ENCODE measurements around the gene GSKIP.
A peak's percentile ranks its signal among the peaks of the same experiment; 100 is the strongest.

Gene GSKIP

DNA sequence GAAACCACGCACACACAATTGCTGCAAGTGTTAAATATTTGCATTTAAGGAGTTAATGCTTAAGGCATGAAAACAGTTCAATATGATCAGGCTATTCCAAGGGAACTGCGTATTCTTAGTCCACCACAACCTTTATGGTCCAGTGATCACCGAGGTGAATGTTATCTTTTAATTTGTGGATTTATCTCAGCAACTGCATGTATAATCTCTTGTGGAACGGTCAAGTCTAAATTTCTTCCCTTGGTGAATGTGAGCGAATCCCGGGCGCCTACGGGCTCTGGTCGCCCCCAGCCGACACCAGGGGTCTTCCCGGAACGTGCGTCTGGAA, 27.6 kb downstream of the GSKIP start:
- ChIA-PET CTCF (no interaction called here), POLR2A (interaction anchor here (0.6 to 1.4 kb wide), 5 partner anchors 9 to 944 kb away, joined by 3 read pairs; no protein-coding TSS in a partner anchor)
- H3K36me3 ChIP-seq (ENCODE audit: control insufficient read depth in 2 of 2, insufficient read depth in 1 of 2, low read length in 2 of 2) = peaks cover 3 to 5% of the 10 kb centered on the region in 2 experiments; a peak in 2 of 3 replicates
- H3K4me1 ChIP-seq (ENCODE audit: control insufficient read depth, insufficient read depth, low read length) = no peaks in the 10 kb centered on the region; the same call in 1 of the 2 replicates
- peak overlapping the region; percentile 59 for H3K4me3 ChIP-seq (ENCODE audit: low read depth, low read length)
- H3K27ac ChIP-seq (ENCODE audit: extremely low read depth, low read depth, low read length) = peak overlapping the region; percentile 3; the same call in 1 of the 2 replicates
- no peaks in the 10 kb centered on the region for H3K9me3 ChIP-seq (ENCODE audit: control insufficient read depth, insufficient read depth, low read depth, low read length)
- TF ChIP-seq, protein P1, sequence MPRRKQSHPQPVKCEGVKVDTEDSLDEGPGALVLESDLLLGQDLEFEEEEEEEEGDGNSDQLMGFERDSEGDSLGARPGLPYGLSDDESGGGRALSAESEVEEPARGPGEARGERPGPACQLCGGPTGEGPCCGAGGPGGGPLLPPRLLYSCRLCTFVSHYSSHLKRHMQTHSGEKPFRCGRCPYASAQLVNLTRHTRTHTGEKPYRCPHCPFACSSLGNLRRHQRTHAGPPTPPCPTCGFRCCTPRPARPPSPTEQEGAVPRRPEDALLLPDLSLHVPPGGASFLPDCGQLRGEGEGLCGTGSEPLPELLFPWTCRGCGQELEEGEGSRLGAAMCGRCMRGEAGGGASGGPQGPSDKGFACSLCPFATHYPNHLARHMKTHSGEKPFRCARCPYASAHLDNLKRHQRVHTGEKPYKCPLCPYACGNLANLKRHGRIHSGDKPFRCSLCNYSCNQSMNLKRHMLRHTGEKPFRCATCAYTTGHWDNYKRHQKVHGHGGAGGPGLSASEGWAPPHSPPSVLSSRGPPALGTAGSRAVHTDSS (tag by site-specific recombination; IDR thresholded peaks at IDR 0.05) = no peak
- TF ChIP-seq ZNF610 (tag by site-specific recombination; IDR thresholded peaks at IDR 0.05; ENCODE audit: borderline replicate concordance) (no peak), ZNF121 (tag by site-specific recombination; IDR thresholded peaks at IDR 0.05) (no peak), ZNF335 (tag by site-specific recombination; conservative IDR thresholded peaks at IDR 0.05) (peak; percentile 90), ZNF391 (tag by site-specific recombination; IDR thresholded peaks at IDR 0.05; ENCODE audit: borderline replicate concordance, low read depth) (no peak), ZNF311 (tag by site-specific recombination; IDR thresholded peaks at IDR 0.05; ENCODE audit: borderline replicate concordance) (no peak)
- TF ChIP-seq, protein P2, sequence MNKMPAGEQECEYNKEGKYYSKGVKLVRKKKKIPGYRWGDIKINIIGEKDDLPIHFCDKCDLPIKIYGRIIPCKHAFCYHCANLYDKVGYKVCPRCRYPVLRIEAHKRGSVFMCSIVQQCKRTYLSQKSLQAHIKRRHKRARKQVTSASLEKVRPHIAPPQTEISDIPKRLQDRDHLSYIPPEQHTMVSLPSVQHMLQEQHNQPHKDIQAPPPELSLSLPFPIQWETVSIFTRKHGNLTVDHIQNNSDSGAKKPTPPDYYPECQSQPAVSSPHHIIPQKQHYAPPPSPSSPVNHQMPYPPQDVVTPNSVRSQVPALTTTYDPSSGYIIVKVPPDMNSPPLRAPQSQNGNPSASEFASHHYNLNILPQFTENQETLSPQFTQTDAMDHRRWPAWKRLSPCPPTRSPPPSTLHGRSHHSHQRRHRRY (tag by site-specific recombination; IDR thresholded peaks at IDR 0.05) = no peak

DNA sequence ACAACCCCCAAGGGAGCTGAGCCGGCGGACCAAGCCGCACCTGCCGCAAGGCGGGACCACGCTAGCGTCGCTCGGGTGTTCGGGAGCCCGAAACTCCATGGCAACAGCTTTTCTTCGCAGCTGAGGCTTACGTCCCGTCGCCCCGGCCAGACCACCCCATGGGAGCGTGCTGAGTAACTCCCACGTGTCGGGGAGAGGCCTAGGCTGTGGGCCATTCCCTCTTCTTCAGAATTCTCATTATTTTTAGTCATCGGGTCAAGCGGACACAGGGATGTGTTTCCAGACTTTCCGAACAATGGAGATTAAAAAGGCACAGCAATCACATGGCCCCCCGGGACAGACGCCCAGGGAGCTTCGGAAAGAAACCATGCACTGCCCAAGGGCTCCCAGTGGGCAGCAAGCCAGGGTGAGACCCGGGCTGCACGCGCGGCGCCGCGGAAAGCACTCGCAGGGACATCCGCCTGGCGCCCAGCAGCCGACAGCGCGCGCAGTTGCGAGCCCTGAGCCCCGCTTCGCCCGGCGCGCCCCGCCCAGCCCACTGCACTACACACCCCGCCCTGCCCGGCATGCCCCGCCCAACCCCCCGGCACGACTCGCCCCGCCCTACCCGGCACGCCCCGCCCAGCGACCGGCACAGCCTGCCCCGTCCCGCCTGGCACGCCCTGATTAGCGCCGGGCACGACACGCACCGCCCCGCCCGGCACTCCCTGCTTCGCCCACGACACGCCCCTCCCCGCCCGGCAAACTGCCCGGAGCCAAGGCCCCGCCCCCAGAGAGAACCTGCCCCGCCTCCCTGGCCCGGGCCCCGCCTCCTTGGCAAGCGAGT, 28.2 kb downstream of the GSKIP start:
- Histone ChIP-seq H3K4me3 (ENCODE audit: low read depth, low read length) (peak overlapping the region; percentile 60), H3K36me3 (ENCODE audit: control insufficient read depth in 2 of 2, insufficient read depth in 1 of 2, low read length in 2 of 2) (peaks cover 1 to 3% of the 10 kb centered on the region in 2 experiments; a peak in 2 of 3 replicates), H3K9me3 (ENCODE audit: control insufficient read depth, insufficient read depth, low read depth, low read length) (no peaks in the 10 kb centered on the region), H3K27ac (ENCODE audit: extremely low read depth, low read depth, low read length) (peak overlapping the region; percentile 3; the same call in 1 of the 2 replicates), H3K4me1 (ENCODE audit: control insufficient read depth, insufficient read depth, low read length) (no peaks in the 10 kb centered on the region; the same call in 1 of the 2 replicates)
- CTCF ChIA-PET = no interaction called here
- POLR2A ChIA-PET = interaction anchor here (0.6 to 1.4 kb wide), 6 partner anchors 8 to 944 kb away, joined by 3 read pairs; partner anchors contain the start of gene GSKIP
- TF ChIP-seq ZBTB7A (tag by site-specific recombination; IDR thresholded peaks at IDR 0.05; ENCODE audit: low read depth) (no peak), ZBTB20 (tag by site-specific recombination; IDR thresholded peaks at IDR 0.05) (peak; percentile 80; the same call in 1 of the 2 replicates), ZNF138 (tag by site-specific recombination; IDR thresholded peaks at IDR 0.05; ENCODE audit: borderline replicate concordance) (no peak), ZNF391 (tag by site-specific recombination; IDR thresholded peaks at IDR 0.05; ENCODE audit: borderline replicate concordance, low read depth) (no peak), ZNF529 (tag by site-specific recombination; IDR thresholded peaks at IDR 0.05; ENCODE audit: insufficient replicate concordance) (no peak), ZNF747 (tag by site-specific recombination; IDR thresholded peaks at IDR 0.05) (no peak), ZNF155 (tag by site-specific recombination; IDR thresholded peaks at IDR 0.05) (no peak), ZNF350 (tag by site-specific recombination; IDR thresholded peaks at IDR 0.05) (no peak), ZNF366 (tag by site-specific recombination; conservative IDR thresholded peaks at IDR 0.05) (no peak; the same call in 1 of the 2 replicates), ZBTB8A (tag by site-specific recombination; IDR thresholded peaks at IDR 0.05) (peak; percentile 97), ZNF174 (tag by site-specific recombination; IDR thresholded peaks at IDR 0.05) (no peak), ZNF157 (tag by site-specific recombination; IDR thresholded peaks at IDR 0.05) (no peak), TRIM28 (IDR thresholded peaks at IDR 0.05; ENCODE audit: borderline replicate concordance, low read length) (no peak), GLIS2 (tag by site-specific recombination; IDR thresholded peaks at IDR 0.05) (peak; percentile 89), ZNF585B (tag by site-specific recombination; IDR thresholded peaks at IDR 0.05) (no peak), GFI1B (tag by site-specific recombination; IDR thresholded peaks at IDR 0.05) (no peak), ZNF473 (tag by site-specific recombination; IDR thresholded peaks at IDR 0.05) (no peak), ZNF560 (tag by site-specific recombination; IDR thresholded peaks at IDR 0.05; ENCODE audit: borderline replicate concordance) (no peak), RBAK (tag by site-specific recombination; IDR thresholded peaks at IDR 0.05) (no peak)
- TF ChIP-seq, protein P3, sequence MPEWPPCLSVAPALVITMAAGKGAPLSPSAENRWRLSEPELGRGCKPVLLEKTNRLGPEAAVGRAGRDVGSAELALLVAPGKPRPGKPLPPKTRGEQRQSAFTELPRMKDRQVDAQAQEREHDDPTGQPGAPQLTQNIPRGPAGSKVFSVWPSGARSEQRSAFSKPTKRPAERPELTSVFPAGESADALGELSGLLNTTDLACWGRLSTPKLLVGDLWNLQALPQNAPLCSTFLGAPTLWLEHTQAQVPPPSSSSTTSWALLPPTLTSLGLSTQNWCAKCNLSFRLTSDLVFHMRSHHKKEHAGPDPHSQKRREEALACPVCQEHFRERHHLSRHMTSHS (tag by site-specific recombination; IDR thresholded peaks at IDR 0.05) = no peak
- TF ChIP-seq, protein P4, sequence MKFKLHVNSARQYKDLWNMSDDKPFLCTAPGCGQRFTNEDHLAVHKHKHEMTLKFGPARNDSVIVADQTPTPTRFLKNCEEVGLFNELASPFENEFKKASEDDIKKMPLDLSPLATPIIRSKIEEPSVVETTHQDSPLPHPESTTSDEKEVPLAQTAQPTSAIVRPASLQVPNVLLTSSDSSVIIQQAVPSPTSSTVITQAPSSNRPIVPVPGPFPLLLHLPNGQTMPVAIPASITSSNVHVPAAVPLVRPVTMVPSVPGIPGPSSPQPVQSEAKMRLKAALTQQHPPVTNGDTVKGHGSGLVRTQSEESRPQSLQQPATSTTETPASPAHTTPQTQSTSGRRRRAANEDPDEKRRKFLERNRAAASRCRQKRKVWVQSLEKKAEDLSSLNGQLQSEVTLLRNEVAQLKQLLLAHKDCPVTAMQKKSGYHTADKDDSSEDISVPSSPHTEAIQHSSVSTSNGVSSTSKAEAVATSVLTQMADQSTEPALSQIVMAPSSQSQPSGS (tag by site-specific recombination; IDR thresholded peaks at IDR 0.05; ENCODE audit: low read depth) = no peak
- TF ChIP-seq, protein P5, sequence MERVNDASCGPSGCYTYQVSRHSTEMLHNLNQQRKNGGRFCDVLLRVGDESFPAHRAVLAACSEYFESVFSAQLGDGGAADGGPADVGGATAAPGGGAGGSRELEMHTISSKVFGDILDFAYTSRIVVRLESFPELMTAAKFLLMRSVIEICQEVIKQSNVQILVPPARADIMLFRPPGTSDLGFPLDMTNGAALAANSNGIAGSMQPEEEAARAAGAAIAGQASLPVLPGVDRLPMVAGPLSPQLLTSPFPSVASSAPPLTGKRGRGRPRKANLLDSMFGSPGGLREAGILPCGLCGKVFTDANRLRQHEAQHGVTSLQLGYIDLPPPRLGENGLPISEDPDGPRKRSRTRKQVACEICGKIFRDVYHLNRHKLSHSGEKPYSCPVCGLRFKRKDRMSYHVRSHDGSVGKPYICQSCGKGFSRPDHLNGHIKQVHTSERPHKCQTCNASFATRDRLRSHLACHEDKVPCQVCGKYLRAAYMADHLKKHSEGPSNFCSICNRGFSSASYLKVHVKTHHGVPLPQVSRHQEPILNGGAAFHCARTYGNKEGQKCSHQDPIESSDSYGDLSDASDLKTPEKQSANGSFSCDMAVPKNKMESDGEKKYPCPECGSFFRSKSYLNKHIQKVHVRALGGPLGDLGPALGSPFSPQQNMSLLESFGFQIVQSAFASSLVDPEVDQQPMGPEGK (tag by site-specific recombination; IDR thresholded peaks at IDR 0.05) = 0 out of 2 replicates have a peak, but pooled peaks have one; percentile 48
